Skeletal muscle tissue (tissue), 4 donors: ENCODE data around the gene SLC25A47. TPM values are rescaled to one million over a fixed set of nuclear protein-coding genes. Genes with fewer than 3 reads are reported as not detected.
"Not testable (repeated sequence)": the region's sequence is repeated elsewhere in the genome, so short reads cannot be mapped to it uniquely, and the experiment has no call there.

Experiments used
- H3K27ac ChIP-seq: one replicate; pipeline ENCODE4 v1.7.0; 2013; ENCODE audit warnings: mild to moderate bottlenecking, low read depth, low read length, inconsistent platforms
- H3K27me3 ChIP-seq, 3 donors: one replicate each; pipeline ENCODE4 v1.7.0; 2013; ENCODE audit warnings: low read length in 3 of 3; ENCODE audit not compliant: control insufficient read depth in 3 of 3, insufficient read depth in 3 of 3
- H3K36me3 ChIP-seq, 3 donors: one replicate each; pipeline ENCODE4 v1.7.0; 2013; ENCODE audit warnings: low read length in 3 of 3; ENCODE audit not compliant: control insufficient read depth in 3 of 3, insufficient read depth in 3 of 3
- H3K4me1 ChIP-seq, 3 donors: one replicate each; pipeline ENCODE4 v1.7.0; 2013; ENCODE audit warnings: low read length in 3 of 3, mild to moderate bottlenecking in 3 of 3; ENCODE audit not compliant: control insufficient read depth in 3 of 3, insufficient read depth in 3 of 3
- H3K4me3 ChIP-seq, 3 donors: one replicate each; pipeline ENCODE4 v1.7.0; 2013; ENCODE audit warnings: low read length in 3 of 3
- H3K9ac ChIP-seq, 3 donors: one replicate each; pipeline ENCODE4 v1.7.0; 2013; ENCODE audit warnings: low read length in 3 of 3, mild to moderate bottlenecking in 3 of 3, moderate library complexity in 2 of 3, low read depth in 1 of 3
- H3K9me3 ChIP-seq, 3 donors: one replicate each; pipeline ENCODE4 v1.7.0; 2013; ENCODE audit warnings: low read length in 3 of 3; ENCODE audit not compliant: control insufficient read depth in 3 of 3
- total RNA-seq: library from RNA; depleted of rRNA; stranded (reverse); fragments of >200 nt; gene quantifications from one replicate; pipeline ENCODE4 v1.2.3, GENCODE V29; 2014
- donor health status: Osteomylitis.

The SLC25A47 gene
- total RNA-seq, 1 donor from 2014 or later: 0.52 TPM

DNA sequence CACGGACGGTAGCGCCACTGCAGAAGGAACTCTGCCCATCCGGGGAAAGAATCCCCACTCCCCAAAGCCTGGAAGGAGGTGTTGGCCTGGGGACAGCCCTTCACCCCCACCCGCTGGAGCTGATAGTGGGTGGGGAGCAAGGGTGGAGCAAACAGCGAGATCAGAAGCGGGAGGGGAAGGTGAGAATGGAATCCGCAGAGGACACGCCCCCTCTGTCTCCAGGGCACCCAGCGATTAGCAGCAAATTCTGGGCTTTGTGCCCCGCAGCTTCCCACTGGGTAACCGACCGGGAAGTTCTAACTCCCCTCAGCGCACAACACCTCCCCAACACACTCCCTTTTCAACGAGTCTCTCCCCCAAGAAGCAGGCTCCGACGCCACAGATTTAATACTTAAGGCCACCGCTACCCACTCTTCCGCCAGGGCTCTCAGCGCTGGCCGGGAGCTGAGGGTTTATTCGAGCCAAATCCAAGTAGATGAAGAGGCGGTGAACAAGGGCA, 18.3 kb upstream of the SLC25A47 start:
- H3K27me3 ChIP-seq: no peaks in the 10 kb centered on the region
- peaks cover 20 to 34% (median 28%) of the 10 kb centered on the region in 3 donors for H3K4me1 ChIP-seq
- peak overlapping the region in 2 of 3 donors; percentile 70 to 79 for H3K9ac ChIP-seq
- H3K36me3 ChIP-seq: no peaks in the 10 kb centered on the region
- peak overlapping the region; percentile 56 to 86 (median 76) for H3K4me3 ChIP-seq
- H3K9me3 ChIP-seq: no peaks in the 10 kb centered on the region
- peak overlapping the region; percentile 64 for H3K27ac ChIP-seq

DNA sequence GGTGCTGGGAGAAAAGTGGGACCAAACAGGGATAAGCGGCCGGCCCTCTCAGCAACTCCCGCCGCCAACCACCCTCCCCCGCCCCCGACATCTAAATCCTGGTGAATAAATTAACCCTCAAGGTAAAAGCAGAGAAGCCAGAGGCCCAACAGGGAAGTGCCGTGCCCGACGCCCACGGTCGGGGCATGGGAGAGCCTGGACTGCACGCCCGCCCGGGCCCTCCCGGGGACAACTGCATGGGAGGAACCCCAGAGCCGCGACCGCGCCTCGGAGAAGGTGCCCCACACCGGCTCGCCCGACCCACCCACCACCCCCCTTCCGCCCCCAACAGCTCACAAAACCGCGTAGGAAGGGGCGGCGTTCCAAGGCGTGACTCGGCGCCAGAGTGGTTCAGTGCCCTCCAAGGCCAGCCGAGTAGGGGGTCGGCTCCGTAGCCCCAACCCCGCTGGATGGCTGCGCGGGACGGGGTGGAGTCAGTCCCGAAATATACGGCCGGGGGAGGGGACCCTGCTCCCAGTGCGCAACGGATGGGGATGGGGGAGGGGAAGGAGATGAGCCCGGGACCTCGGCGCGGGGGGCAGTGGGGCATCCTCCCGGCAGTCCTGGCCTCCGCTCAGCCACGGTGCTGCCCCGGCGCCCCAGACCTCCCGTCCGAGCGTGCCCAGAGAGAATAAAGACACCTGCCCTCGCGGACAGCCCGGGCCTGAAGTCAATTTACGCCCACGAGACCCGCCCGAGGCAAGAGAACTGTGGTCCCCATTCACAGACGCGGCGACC, 17.6 kb upstream of the SLC25A47 start:
- no peaks in the 10 kb centered on the region for H3K36me3 ChIP-seq
- H3K4me1 ChIP-seq: peaks cover 20 to 34% (median 30%) of the 10 kb centered on the region in 3 donors
- peak overlapping the region in 2 of 3 donors; percentile 70 to 79 for H3K9ac ChIP-seq
- H3K9me3 ChIP-seq: no peaks in the 10 kb centered on the region
- peak overlapping the region; percentile 64 for H3K27ac ChIP-seq
- peak overlapping the region; percentile 56 to 86 (median 76) for H3K4me3 ChIP-seq
- H3K27me3 ChIP-seq: no peaks in the 10 kb centered on the region

DNA sequence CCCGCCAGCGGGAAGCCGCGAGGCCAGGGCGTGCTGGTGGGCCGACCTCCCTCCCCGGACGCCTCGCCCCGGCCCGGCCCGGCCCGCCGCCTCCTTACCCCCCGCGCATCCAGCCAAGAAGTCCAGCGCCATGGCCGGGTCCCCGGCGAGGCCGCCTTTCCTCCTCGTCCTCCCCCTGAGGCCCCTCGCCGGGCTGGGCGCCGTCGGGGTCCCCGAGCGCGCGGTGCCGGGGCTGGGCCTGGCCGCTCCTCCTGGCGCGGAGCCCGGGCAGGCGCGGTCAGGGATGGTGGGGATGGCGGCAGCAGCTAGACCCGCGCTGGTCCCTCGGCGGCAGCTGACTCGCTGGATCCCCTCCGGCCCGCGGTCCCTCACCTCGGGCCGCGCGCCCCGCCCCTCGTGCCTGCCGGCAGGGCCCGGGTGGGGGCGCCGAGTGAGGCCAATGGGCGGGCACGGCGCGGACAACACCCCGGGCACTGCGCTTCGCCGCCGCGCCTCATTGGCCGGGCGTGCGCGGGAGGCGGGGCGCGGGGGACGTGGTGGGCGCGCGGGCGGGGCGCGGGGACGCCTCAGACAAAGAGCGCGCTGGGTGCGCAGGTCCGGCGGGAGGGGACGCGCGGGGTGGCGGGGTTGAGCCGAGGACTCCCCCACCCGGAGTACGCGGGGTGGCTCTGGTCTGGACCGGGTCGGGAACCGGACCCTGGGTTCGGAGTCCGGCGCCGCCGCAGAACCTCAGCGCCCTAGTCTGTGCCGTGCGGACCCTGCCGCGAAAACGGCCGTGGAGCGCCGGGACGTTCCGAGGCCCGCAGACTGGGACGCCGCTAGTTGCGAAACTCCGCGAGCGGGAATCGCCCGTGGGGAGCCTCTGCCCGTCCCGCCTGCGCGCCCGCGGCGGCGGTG, 16.8 kb upstream of the SLC25A47 start, which contains the start of gene SLC25A29:
Gene SLC25A29, minus strand, starts transcription at position 344 of the 897 bp plus-strand sequence. Its CDS starts 212 bp downstream, at position 132.
- H3K36me3 ChIP-seq: no peaks in the 10 kb centered on the region
- peak within 1 kb of the TSS; percentile 82 to 86 (median 85) for H3K4me3 ChIP-seq
- no peaks in the 10 kb centered on the region for H3K9me3 ChIP-seq
- no peaks in the 10 kb centered on the region for H3K27me3 ChIP-seq
- H3K9ac ChIP-seq: peak within 1 kb of the TSS; percentile 83 to 94 (median 88)
- peak within 1 kb of the TSS; percentile 82 for H3K27ac ChIP-seq
- H3K4me1 ChIP-seq: peaks cover 20 to 34% (median 30%) of the 10 kb centered on the region in 3 donors

DNA sequence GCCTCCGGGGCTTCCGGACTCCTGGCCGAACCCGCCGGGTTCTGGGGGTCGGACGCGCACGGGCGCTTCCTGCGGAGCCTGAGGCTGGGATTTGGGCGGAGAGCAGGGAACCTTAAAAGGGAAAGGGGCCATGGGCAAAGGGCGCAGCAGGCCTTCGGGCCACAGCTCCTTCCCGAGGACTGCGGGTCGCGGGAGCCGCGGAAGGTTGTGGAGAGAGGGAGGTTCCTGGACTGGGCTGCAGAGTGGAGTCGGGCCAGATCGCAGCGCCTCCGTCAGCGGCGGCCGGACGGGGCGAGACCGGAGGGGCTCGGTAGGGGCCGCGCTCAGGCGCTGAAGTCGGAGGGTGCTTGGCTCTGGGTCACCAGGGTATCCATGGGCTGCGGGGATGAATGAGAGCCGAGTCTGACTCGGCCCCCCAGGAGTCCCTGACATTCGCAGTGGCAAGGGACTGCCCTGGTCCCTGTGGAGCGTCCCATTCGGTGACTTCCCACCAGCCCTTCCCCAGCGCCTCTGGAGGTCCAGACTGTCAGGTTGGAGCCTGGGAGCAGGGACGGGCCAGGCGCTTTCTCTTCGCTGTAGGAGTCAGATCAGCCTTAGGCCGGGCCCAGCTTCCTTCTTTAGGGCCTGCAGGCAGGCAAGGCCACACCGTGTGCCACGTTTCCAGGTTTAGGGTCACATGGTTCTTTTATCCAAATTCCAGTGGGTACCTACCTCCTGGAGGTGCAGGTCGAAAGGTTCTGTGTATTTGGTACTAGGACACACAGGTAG, 16.0 kb upstream of the SLC25A47 start:
- Histone ChIP-seq H3K9ac (peak overlapping the region; percentile 83 to 94 (median 88)), H3K4me1 (peaks cover 20 to 34% (median 30%) of the 10 kb centered on the region in 3 donors), H3K36me3 (no peaks in the 10 kb centered on the region), H3K27me3 (no peaks in the 10 kb centered on the region), H3K9me3 (no peaks in the 10 kb centered on the region), H3K27ac (peak overlapping the region; percentile 82), H3K4me3 (peak overlapping the region; percentile 82 to 86 (median 85))

DNA sequence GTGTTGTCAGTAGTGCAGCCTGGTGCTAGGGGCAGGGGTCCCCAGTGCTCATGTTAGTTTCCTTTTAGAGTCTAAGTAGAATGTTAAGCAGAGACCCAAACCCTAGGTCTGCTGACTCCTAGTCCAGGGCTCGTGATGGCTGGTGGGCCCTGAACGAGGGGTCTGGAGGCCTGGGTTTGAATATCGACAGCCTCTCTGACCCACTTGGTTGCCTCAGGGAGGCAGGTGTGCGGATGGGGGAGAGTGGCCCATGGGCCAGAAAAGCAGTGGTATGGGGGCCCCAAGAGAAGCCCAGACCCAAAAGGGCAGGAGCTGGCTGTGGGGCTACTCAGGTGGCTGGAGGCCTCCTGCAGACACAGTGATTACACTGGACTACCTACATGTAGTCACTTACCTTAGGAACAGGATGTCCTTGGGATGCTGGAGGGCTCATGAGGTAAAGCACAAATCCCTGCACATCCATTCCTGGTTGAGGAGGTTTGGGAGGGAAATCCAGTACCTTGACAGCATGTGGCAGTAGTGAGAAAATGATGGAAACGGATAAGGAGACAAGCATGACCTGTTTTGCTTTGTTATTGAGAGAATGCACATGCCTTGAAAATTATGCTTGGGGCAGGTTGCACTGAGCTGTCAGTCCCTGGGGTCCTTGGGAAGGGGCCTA, 15.2 kb upstream of the SLC25A47 start:
- Histone ChIP-seq H3K9me3 (no peaks in the 10 kb centered on the region), H3K27me3 (no peaks in the 10 kb centered on the region), H3K9ac (peak overlapping the region; percentile 83 to 94 (median 88)), H3K4me3 (peak overlapping the region in 2 of 3 donors; percentile 85 to 86), H3K36me3 (no peaks in the 10 kb centered on the region), H3K27ac (peak overlapping the region; percentile 82), H3K4me1 (peaks cover 20 to 38% (median 34%) of the 10 kb centered on the region in 3 donors)

DNA sequence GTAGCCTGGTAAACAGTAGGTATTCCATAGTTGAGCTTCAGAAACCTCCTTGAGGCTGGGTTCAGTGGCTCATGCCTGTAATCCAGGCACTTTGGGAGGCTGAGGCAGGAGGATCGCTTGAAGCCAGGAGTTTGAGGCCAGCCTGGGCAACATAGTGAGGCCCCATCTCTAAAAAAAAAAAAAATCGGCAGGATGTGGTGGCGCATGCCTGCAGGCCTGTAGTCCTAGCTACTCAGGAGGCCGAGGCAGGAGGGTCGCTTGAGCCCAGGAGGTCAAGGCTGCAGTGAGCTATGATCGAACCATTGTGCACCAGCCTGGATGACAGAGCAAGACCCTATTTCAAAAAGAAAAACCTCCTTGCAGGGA, 14.7 kb upstream of the SLC25A47 start:
- H3K27ac ChIP-seq, H3K27me3 ChIP-seq, H3K9me3 ChIP-seq, H3K36me3 ChIP-seq, H3K4me3 ChIP-seq: not testable (repeated sequence)
- Histone ChIP-seq H3K4me1 (peaks cover 25 to 43% (median 39%) of the 10 kb centered on the region in 3 donors), H3K9ac (peak overlapping the region in 1 of 3 donors; percentile 88)

DNA sequence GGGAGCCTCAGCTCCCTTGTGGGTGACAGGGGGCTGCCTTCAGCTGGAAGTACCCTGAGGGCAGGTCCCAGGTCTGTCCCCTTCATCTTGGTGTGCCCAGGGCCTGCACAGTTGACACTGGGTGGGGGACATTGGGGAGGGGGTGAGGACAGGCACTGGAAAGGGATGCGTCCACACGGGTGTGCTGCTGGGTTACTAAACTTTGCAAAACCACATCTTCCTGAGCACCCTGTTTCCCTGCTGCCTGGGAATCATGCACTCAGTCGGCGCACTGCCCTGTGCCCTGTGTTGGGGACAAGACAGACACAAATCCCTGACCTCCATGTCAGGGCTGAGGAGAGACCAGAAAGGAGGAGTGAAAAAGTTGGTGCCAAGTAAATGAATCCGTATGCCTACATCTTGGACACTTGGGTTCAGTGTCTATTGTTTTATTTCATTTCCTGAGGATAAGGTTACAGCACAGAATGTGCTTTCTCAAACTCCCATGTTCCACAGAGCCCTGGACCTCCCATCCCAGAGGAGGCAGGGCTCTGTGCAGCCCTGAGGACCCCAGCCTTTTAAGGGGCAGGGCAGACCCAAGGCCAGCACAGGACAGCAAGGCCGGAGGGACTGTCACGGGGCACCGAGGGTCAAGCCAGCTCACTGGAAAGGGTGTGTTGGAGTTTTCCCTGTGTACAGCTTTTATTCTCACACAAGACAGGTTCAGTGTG, 14.0 kb upstream of the SLC25A47 start:
- H3K27ac ChIP-seq: no peak overlapping the region
- H3K36me3 ChIP-seq: no peaks in the 10 kb centered on the region
- no peak overlapping the region for H3K4me3 ChIP-seq
- H3K4me1 ChIP-seq: peaks cover 29 to 51% (median 44%) of the 10 kb centered on the region in 3 donors
- H3K9me3 ChIP-seq: no peaks in the 10 kb centered on the region
- H3K9ac ChIP-seq: no peak overlapping the region
- H3K27me3 ChIP-seq: no peaks in the 10 kb centered on the region

DNA sequence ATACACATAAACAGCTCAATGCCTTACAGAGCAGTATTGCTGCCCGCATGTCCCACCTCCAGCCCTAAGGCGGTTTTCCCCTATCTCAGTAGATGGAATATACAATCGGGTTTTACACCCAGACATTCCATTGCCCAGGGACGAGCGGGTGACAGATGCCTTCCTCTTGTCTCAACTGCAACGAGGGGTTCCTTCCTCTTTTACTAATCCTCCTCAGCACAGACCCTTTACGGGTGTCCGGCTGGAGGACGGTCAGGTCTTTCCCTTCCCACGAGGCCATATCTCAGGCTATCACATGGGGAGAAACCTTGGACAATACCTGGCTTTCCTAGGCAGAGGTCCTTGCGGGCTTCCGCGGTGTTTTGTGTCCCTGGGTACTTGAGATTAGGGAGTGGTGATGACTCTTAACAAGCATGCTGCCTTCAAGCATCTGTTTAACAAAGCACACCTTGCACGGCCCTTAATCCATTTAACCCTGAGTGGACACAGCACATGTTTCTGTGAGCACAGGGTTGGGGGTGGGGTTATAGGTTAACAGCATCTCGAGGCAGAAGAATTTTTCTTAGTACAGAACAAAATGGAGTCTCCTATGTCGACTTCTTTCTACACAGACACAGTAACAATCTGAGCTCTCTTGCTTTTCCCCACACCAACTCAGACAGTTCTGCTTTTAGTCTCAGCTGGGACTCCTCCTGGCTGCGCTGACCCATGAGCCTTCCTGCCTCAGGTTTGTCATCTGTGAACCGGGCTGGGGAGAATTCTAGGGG, 10.8 kb upstream of the SLC25A47 start:
- peaks cover 18 to 40% (median 35%) of the 10 kb centered on the region in 3 donors for H3K4me1 ChIP-seq
- H3K4me3 ChIP-seq, H3K9ac ChIP-seq, H3K27ac ChIP-seq, H3K9me3 ChIP-seq, H3K36me3 ChIP-seq, H3K27me3 ChIP-seq: not testable (repeated sequence)
